ENCODE data around the gene COL23A1. TPM values are rescaled to one million over a fixed set of nuclear protein-coding genes. Genes with fewer than 3 reads are reported as not detected.
A peak's percentile ranks its signal among the peaks of the same experiment; 100 is the strongest.
"Not testable (repeated sequence)": the region's sequence is repeated elsewhere in the genome, so short reads cannot be mapped to it uniquely, and the experiment has no call there.

Gene COL23A1
- total RNA-seq, 2 donors from 2014 or later: 0.16 to 0.24 TPM

- Mint-ChIP-seq H3K4me3 (peak overlapping the region; percentile 50), H3K9me3 (no peaks in the 10 kb centered on the region), H3K27me3 (no peaks in the 10 kb centered on the region)
Observed at GRCh38 chr5:178202541-178202940, 387.7 kb downstream of the COL23A1 start.

GRCh38 chr5:178201927-178202235 lies 388.3 kb downstream of the COL23A1 start:
- Mint-ChIP-seq H3K36me3 (ENCODE audit: low read depth) (peaks cover 24% of the 10 kb centered on the region), H3K4me3 (no peak overlapping the region)
- no peak for ATAC-seq (replicated peaks)

More at GRCh38 chr5:178202541-178202940, 387.7 kb downstream of the COL23A1 start:
- H3K36me3 Mint-ChIP-seq (ENCODE audit: low read depth): peaks cover 31% of the 10 kb centered on the region
- peaks cover 21% of the 10 kb centered on the region for H3K4me1 Mint-ChIP-seq
- H3K27ac Mint-ChIP-seq: no peak overlapping the region
- ATAC-seq (replicated peaks): no peak

GRCh38 chr5:178201221-178201926 lies 388.8 kb downstream of the COL23A1 start:
- Mint-ChIP-seq H3K36me3 (ENCODE audit: low read depth) (peaks cover 19% of the 10 kb centered on the region), H3K4me3 (no peak overlapping the region), H3K9me3 (no peaks in the 10 kb centered on the region), H3K27ac (no peak overlapping the region), H3K27me3 (no peaks in the 10 kb centered on the region), H3K4me1 (peaks cover 11% of the 10 kb centered on the region)
- no peak for ATAC-seq (replicated peaks)

More at GRCh38 chr5:178201927-178202235, 388.3 kb downstream of the COL23A1 start:
- Mint-ChIP-seq H3K4me1 (peaks cover 16% of the 10 kb centered on the region), H3K27ac (no peak overlapping the region), H3K9me3 (no peaks in the 10 kb centered on the region), H3K27me3 (no peaks in the 10 kb centered on the region)

- H3K9me3 Mint-ChIP-seq: no peaks in the 10 kb centered on the region
- no peak overlapping the region for H3K4me3 Mint-ChIP-seq
- H3K4me1 Mint-ChIP-seq: peaks cover 5% of the 10 kb centered on the region
- ATAC-seq (replicated peaks): no peak
- H3K27ac Mint-ChIP-seq: no peak overlapping the region
- peaks cover 7% of the 10 kb centered on the region for H3K36me3 Mint-ChIP-seq (ENCODE audit: low read depth)
- peaks cover 3% of the 10 kb centered on the region for H3K27me3 Mint-ChIP-seq
Observed at GRCh38 chr5:178199581-178200434, 390.4 kb downstream of the COL23A1 start.

- Mint-ChIP-seq H3K27ac (no peak overlapping the region), H3K4me3 (no peak overlapping the region), H3K4me1 (no peaks in the 10 kb centered on the region), H3K27me3 (peaks cover 4% of the 10 kb centered on the region), H3K9me3 (no peaks in the 10 kb centered on the region), H3K36me3 (ENCODE audit: low read depth) (no peaks in the 10 kb centered on the region)
- no peak for ATAC-seq (replicated peaks)
Observed at GRCh38 chr5:178198706-178199105, 391.5 kb downstream of the COL23A1 start.

- H3K9me3 Mint-ChIP-seq; H3K4me1 Mint-ChIP-seq; H3K27ac Mint-ChIP-seq; H3K36me3 Mint-ChIP-seq (ENCODE audit: low read depth); ATAC-seq (replicated peaks); H3K27me3 Mint-ChIP-seq; H3K4me3 Mint-ChIP-seq: not testable (repeated sequence)
Observed at GRCh38 chr5:178198151-178198550, 392.0 kb downstream of the COL23A1 start.

GRCh38 chr5:178196986-178197385 lies 393.2 kb downstream of the COL23A1 start:
- Mint-ChIP-seq H3K9me3 (no peaks in the 10 kb centered on the region), H3K4me3 (no peak overlapping the region), H3K36me3 (ENCODE audit: low read depth) (no peaks in the 10 kb centered on the region), H3K4me1 (no peaks in the 10 kb centered on the region), H3K27me3 (peaks cover 11% of the 10 kb centered on the region), H3K27ac (no peak overlapping the region)
- no peak for ATAC-seq (replicated peaks)

- Mint-ChIP-seq H3K27me3 (peaks cover 11% of the 10 kb centered on the region), H3K4me1 (no peaks in the 10 kb centered on the region), H3K36me3 (ENCODE audit: low read depth) (no peaks in the 10 kb centered on the region), H3K27ac (no peak overlapping the region), H3K4me3 (no peak overlapping the region), H3K9me3 (no peaks in the 10 kb centered on the region)
- ATAC-seq (replicated peaks): no peak
Observed at GRCh38 chr5:178196281-178196812, 393.8 kb downstream of the COL23A1 start.

- H3K4me1 Mint-ChIP-seq: no peaks in the 10 kb centered on the region
- H3K27ac Mint-ChIP-seq: no peak overlapping the region
- H3K4me3 Mint-ChIP-seq: no peak overlapping the region
- ATAC-seq (replicated peaks): no peak
- H3K36me3 Mint-ChIP-seq (ENCODE audit: low read depth): no peaks in the 10 kb centered on the region
- H3K9me3 Mint-ChIP-seq: no peaks in the 10 kb centered on the region
- peaks cover 11% of the 10 kb centered on the region for H3K27me3 Mint-ChIP-seq
Observed at GRCh38 chr5:178194026-178194425, 396.2 kb downstream of the COL23A1 start.

GRCh38 chr5:178193251-178193809 lies 396.9 kb downstream of the COL23A1 start:
- H3K36me3 Mint-ChIP-seq (ENCODE audit: low read depth): no peaks in the 10 kb centered on the region
- no peak overlapping the region for H3K27ac Mint-ChIP-seq
- H3K27me3 Mint-ChIP-seq: peaks cover 17% of the 10 kb centered on the region
- ATAC-seq (replicated peaks): no peak
- H3K4me3 Mint-ChIP-seq: no peak overlapping the region
- H3K4me1 Mint-ChIP-seq: no peaks in the 10 kb centered on the region
- no peaks in the 10 kb centered on the region for H3K9me3 Mint-ChIP-seq

GRCh38 chr5:178192787-178193186 lies 397.4 kb downstream of the COL23A1 start:
- Mint-ChIP-seq H3K27ac (no peak overlapping the region), H3K36me3 (ENCODE audit: low read depth) (no peaks in the 10 kb centered on the region), H3K4me3 (no peak overlapping the region), H3K9me3 (no peaks in the 10 kb centered on the region), H3K27me3 (peaks cover 18% of the 10 kb centered on the region), H3K4me1 (no peaks in the 10 kb centered on the region)
- no peak for ATAC-seq (replicated peaks)

- H3K36me3 Mint-ChIP-seq (ENCODE audit: low read depth): no peaks in the 10 kb centered on the region
- H3K4me1 Mint-ChIP-seq: no peaks in the 10 kb centered on the region
- peak; percentile 74 for ATAC-seq (replicated peaks)
- no peaks in the 10 kb centered on the region for H3K9me3 Mint-ChIP-seq
- no peak overlapping the region for H3K4me3 Mint-ChIP-seq
- no peak overlapping the region for H3K27ac Mint-ChIP-seq
- peaks cover 18% of the 10 kb centered on the region for H3K27me3 Mint-ChIP-seq
Observed at GRCh38 chr5:178192244-178192643, 397.9 kb downstream of the COL23A1 start.

- Mint-ChIP-seq H3K9me3 (no peaks in the 10 kb centered on the region), H3K4me3 (no peak overlapping the region), H3K27ac (no peak overlapping the region), H3K27me3 (peaks cover 18% of the 10 kb centered on the region), H3K4me1 (no peaks in the 10 kb centered on the region), H3K36me3 (ENCODE audit: low read depth) (no peaks in the 10 kb centered on the region)
- ATAC-seq (replicated peaks): no peak
Observed at GRCh38 chr5:178191661-178192060, 398.5 kb downstream of the COL23A1 start.

GRCh38 chr5:178189433-178189832 lies 400.8 kb downstream of the COL23A1 start:
- peaks cover 15% of the 10 kb centered on the region for H3K27me3 Mint-ChIP-seq
- H3K9me3 Mint-ChIP-seq: no peaks in the 10 kb centered on the region
- ATAC-seq (replicated peaks): no peak
- no peaks in the 10 kb centered on the region for H3K4me1 Mint-ChIP-seq
- H3K27ac Mint-ChIP-seq: no peak overlapping the region
- H3K4me3 Mint-ChIP-seq: no peak overlapping the region
- no peaks in the 10 kb centered on the region for H3K36me3 Mint-ChIP-seq (ENCODE audit: low read depth)
